ENCODE results near the gene TMPRSS2.

Gene TMPRSS2

GRCh38 chr21:41459884-41460534 lies 47.9 kb downstream of the TMPRSS2 start:
- Histone ChIP-seq H3K4me1 (ENCODE audit: insufficient read depth, low read length, severe bottlenecking) (no peaks in the 10 kb centered on the region), H3K9ac (ENCODE audit: low read length) (no peak overlapping the region), H3K27ac (ENCODE audit: low read depth, low read length, poor library complexity, severe bottlenecking) (no peak overlapping the region), H3K4me2 (ENCODE audit: low read length) (no peak overlapping the region), H3K9me3 (ENCODE audit: low read length) (no peaks in the 10 kb centered on the region), H3K36me3 (ENCODE audit: insufficient read depth, low read length) (peaks cover 5% of the 10 kb centered on the region; the same call in 1 of the 2 replicates), H3K9me2 (ENCODE audit: low read depth, low read length) (no peaks in the 10 kb centered on the region), H3K27me3 (ENCODE audit: insufficient read depth, low read length) (no peaks in the 10 kb centered on the region), H3K4me3 (ENCODE audit: low read depth, low read length, poor library complexity, severe bottlenecking) (no peak overlapping the region), H3F3A (ENCODE audit: insufficient read depth, low read length) (no peaks in the 10 kb centered on the region), H3K79me2 (ENCODE audit: insufficient read depth, low read length) (no peaks in the 10 kb centered on the region), H4K20me1 (ENCODE audit: insufficient read depth, low read length) (no peaks in the 10 kb centered on the region), H2AFZ (ENCODE audit: low read length) (no peak overlapping the region)
- TF ChIP-seq, protein P1, sequence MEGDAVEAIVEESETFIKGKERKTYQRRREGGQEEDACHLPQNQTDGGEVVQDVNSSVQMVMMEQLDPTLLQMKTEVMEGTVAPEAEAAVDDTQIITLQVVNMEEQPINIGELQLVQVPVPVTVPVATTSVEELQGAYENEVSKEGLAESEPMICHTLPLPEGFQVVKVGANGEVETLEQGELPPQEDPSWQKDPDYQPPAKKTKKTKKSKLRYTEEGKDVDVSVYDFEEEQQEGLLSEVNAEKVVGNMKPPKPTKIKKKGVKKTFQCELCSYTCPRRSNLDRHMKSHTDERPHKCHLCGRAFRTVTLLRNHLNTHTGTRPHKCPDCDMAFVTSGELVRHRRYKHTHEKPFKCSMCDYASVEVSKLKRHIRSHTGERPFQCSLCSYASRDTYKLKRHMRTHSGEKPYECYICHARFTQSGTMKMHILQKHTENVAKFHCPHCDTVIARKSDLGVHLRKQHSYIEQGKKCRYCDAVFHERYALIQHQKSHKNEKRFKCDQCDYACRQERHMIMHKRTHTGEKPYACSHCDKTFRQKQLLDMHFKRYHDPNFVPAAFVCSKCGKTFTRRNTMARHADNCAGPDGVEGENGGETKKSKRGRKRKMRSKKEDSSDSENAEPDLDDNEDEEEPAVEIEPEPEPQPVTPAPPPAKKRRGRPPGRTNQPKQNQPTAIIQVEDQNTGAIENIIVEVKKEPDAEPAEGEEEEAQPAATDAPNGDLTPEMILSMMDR (IDR thresholded peaks at IDR 0.05; ENCODE audit: low read length): no peak
- no peak for TF ChIP-seq EZH2 (IDR thresholded peaks at IDR 0.05; ENCODE audit: borderline replicate concordance, low read length)

GRCh38 chr21:41458559-41458958 lies 49.4 kb downstream of the TMPRSS2 start:
- no peaks in the 10 kb centered on the region for H3K27me3 ChIP-seq (ENCODE audit: insufficient read depth, low read length)
- no peaks in the 10 kb centered on the region for H3K4me1 ChIP-seq (ENCODE audit: insufficient read depth, low read length, severe bottlenecking)
- no peak overlapping the region for H3K27ac ChIP-seq (ENCODE audit: low read depth, low read length, poor library complexity, severe bottlenecking)
- no peaks in the 10 kb centered on the region for H3F3A ChIP-seq (ENCODE audit: insufficient read depth, low read length)
- no peak overlapping the region for H3K4me3 ChIP-seq (ENCODE audit: low read depth, low read length, poor library complexity, severe bottlenecking)
- no peaks in the 10 kb centered on the region for H3K79me2 ChIP-seq (ENCODE audit: insufficient read depth, low read length)
- no peak overlapping the region for H3K4me2 ChIP-seq (ENCODE audit: low read length)
- H3K9me3 ChIP-seq (ENCODE audit: low read length): no peaks in the 10 kb centered on the region
- no peak overlapping the region for H2AFZ ChIP-seq (ENCODE audit: low read length)
- no peaks in the 10 kb centered on the region for H4K20me1 ChIP-seq (ENCODE audit: insufficient read depth, low read length)
- peaks cover 13% of the 10 kb centered on the region for H3K36me3 ChIP-seq (ENCODE audit: insufficient read depth, low read length)
- no peaks in the 10 kb centered on the region for H3K9me2 ChIP-seq (ENCODE audit: low read depth, low read length)
- H3K9ac ChIP-seq (ENCODE audit: low read length): no peak overlapping the region
- no peak for TF ChIP-seq EZH2 (IDR thresholded peaks at IDR 0.05; ENCODE audit: borderline replicate concordance, low read length)
- TF ChIP-seq, protein P1 (IDR thresholded peaks at IDR 0.05; ENCODE audit: low read length): no peak

DNA sequence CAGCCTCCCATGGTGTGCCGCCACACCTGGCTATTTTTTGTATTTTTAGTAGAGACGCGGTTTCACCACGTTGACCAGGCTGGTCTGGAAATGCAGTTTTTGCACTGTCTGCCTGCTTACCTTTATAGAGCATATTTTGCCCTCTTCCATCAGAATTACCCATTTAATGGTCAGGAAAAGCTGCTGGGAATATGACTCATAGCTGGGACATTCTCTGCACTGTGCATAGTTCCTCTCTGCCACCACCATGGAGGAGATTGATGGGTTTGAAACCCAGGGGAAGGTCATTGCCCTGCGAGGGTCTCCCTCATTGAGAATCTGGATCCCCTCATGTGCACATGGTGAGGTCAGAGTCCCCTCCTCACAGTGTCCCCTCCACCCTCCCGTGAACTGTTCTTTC lies 49.8 kb downstream of the TMPRSS2 start:
- no peaks in the 10 kb centered on the region for H3K4me1 ChIP-seq (ENCODE audit: insufficient read depth, low read length, severe bottlenecking)
- TF ChIP-seq, protein P1 (IDR thresholded peaks at IDR 0.05; ENCODE audit: low read length): no peak
- TF ChIP-seq EZH2 (IDR thresholded peaks at IDR 0.05; ENCODE audit: borderline replicate concordance, low read length): no peak
- no peaks in the 10 kb centered on the region for H3F3A ChIP-seq (ENCODE audit: insufficient read depth, low read length)
- no peak overlapping the region for H3K27ac ChIP-seq (ENCODE audit: low read depth, low read length, poor library complexity, severe bottlenecking)
- H3K36me3 ChIP-seq (ENCODE audit: insufficient read depth, low read length): peaks cover 13% of the 10 kb centered on the region
- H3K9me2 ChIP-seq (ENCODE audit: low read depth, low read length): no peaks in the 10 kb centered on the region
- no peak overlapping the region for H2AFZ ChIP-seq (ENCODE audit: low read length)
- H3K79me2 ChIP-seq (ENCODE audit: insufficient read depth, low read length): no peaks in the 10 kb centered on the region
- no peaks in the 10 kb centered on the region for H3K27me3 ChIP-seq (ENCODE audit: insufficient read depth, low read length)
- H3K4me3 ChIP-seq (ENCODE audit: low read depth, low read length, poor library complexity, severe bottlenecking): no peak overlapping the region
- H3K4me2 ChIP-seq (ENCODE audit: low read length): no peak overlapping the region
- H3K9ac ChIP-seq (ENCODE audit: low read length): no peak overlapping the region
- no peaks in the 10 kb centered on the region for H4K20me1 ChIP-seq (ENCODE audit: insufficient read depth, low read length)
- H3K9me3 ChIP-seq (ENCODE audit: low read length): no peaks in the 10 kb centered on the region
